ENCODE data around the gene DIS3L2.
A peak's percentile ranks its signal among the peaks of the same experiment; 100 is the strongest.
"Not testable (repeated sequence)": the region's sequence is repeated elsewhere in the genome, so short reads cannot be mapped to it uniquely, and the experiment has no call there.

Gene DIS3L2

GRCh38 chr2:232306741-232307305, 345.3 kb downstream of the DIS3L2 start:
- Histone ChIP-seq H3K9ac (no peak overlapping the region), H3K27me3 (no peaks in the 10 kb centered on the region), H3K36me3 (peaks cover 26% of the 10 kb centered on the region), H3K4me3 (no peak overlapping the region), H4K20me1 (no peaks in the 10 kb centered on the region), H3K9me3 (peaks cover 12% of the 10 kb centered on the region), H3K4me2 (peak overlapping the region; percentile 34), H3K4me1 (peaks cover 49% of the 10 kb centered on the region), H3K27ac (no peak overlapping the region)
- no peak for TF ChIP-seq Cebpa-rat (IDR thresholded peaks at IDR 0.05)

GRCh38 chr2:232307854-232308253, 346.3 kb downstream of the DIS3L2 start:
- H3K27ac ChIP-seq: peak overlapping the region; percentile 32; the same call in 1 of the 2 replicates
- peaks cover 49% of the 10 kb centered on the region for H3K4me1 ChIP-seq
- TF ChIP-seq Cebpa-rat (IDR thresholded peaks at IDR 0.05): no peak
- no peak overlapping the region for H3K4me2 ChIP-seq
- H3K27me3 ChIP-seq: no peaks in the 10 kb centered on the region
- no peak overlapping the region for H3K4me3 ChIP-seq
- peaks cover 24% of the 10 kb centered on the region for H3K36me3 ChIP-seq
- H3K9ac ChIP-seq: no peak overlapping the region
- peaks cover 18% of the 10 kb centered on the region for H3K9me3 ChIP-seq
- H4K20me1 ChIP-seq: no peaks in the 10 kb centered on the region

GRCh38 chr2:232308986-232309385, 347.5 kb downstream of the DIS3L2 start:
- Histone ChIP-seq H4K20me1 (no peaks in the 10 kb centered on the region), H3K36me3 (peaks cover 22% of the 10 kb centered on the region), H3K9ac (no peak overlapping the region), H3K27me3 (no peaks in the 10 kb centered on the region), H3K27ac (peak overlapping the region; percentile 40), H3K4me1 (peaks cover 52% of the 10 kb centered on the region), H3K9me3 (peaks cover 25% of the 10 kb centered on the region), H3K4me3 (no peak overlapping the region), H3K4me2 (peak overlapping the region; percentile 82)
- TF ChIP-seq Cebpa-rat (IDR thresholded peaks at IDR 0.05): no peak

- no peak for TF ChIP-seq Cebpa-rat (IDR thresholded peaks at IDR 0.05)
- no peak overlapping the region for H3K9ac ChIP-seq
- H3K36me3 ChIP-seq: peaks cover 19% of the 10 kb centered on the region
- H3K4me3 ChIP-seq: no peak overlapping the region
- peaks cover 58% of the 10 kb centered on the region for H3K4me1 ChIP-seq
- no peaks in the 10 kb centered on the region for H3K27me3 ChIP-seq
- peak overlapping the region; percentile 40 for H3K27ac ChIP-seq
- peak overlapping the region; percentile 82 for H3K4me2 ChIP-seq
- no peaks in the 10 kb centered on the region for H4K20me1 ChIP-seq
- H3K9me3 ChIP-seq: peaks cover 21% of the 10 kb centered on the region
Observed at GRCh38 chr2:232309592-232309991, 348.1 kb downstream of the DIS3L2 start.

GRCh38 chr2:232310121-232310520, 348.6 kb downstream of the DIS3L2 start:
- Histone ChIP-seq H3K4me3 (no peak overlapping the region), H3K36me3 (peaks cover 18% of the 10 kb centered on the region), H3K27me3 (no peaks in the 10 kb centered on the region), H3K9ac (peak overlapping the region; percentile 34; the same call in 1 of the 2 replicates), H3K9me3 (peaks cover 20% of the 10 kb centered on the region), H3K4me1 (peaks cover 63% of the 10 kb centered on the region), H3K27ac (peak overlapping the region; percentile 40), H3K4me2 (peak overlapping the region; percentile 82), H4K20me1 (peaks cover 5% of the 10 kb centered on the region; the same call in 1 of the 2 replicates)
- TF ChIP-seq Cebpa-rat (IDR thresholded peaks at IDR 0.05): no peak

- peaks cover 16% of the 10 kb centered on the region for H3K36me3 ChIP-seq
- no peaks in the 10 kb centered on the region for H3K27me3 ChIP-seq
- peak overlapping the region; percentile 34; the same call in 1 of the 2 replicates for H3K9ac ChIP-seq
- peaks cover 69% of the 10 kb centered on the region for H3K4me1 ChIP-seq
- no peak overlapping the region for H3K4me3 ChIP-seq
- peak overlapping the region; percentile 40; the same call in 1 of the 2 replicates for H3K27ac ChIP-seq
- H3K9me3 ChIP-seq: peaks cover 20% of the 10 kb centered on the region
- TF ChIP-seq Cebpa-rat (IDR thresholded peaks at IDR 0.05): no peak
- peaks cover 6% of the 10 kb centered on the region; the same call in 1 of the 2 replicates for H4K20me1 ChIP-seq
- H3K4me2 ChIP-seq: peak overlapping the region; percentile 82
Observed at GRCh38 chr2:232310696-232311095, 349.2 kb downstream of the DIS3L2 start.

GRCh38 chr2:232313645-232314044, 352.1 kb downstream of the DIS3L2 start:
- not testable (repeated sequence) for H3K27me3 ChIP-seq, H3K27ac ChIP-seq, H4K20me1 ChIP-seq, H3K9ac ChIP-seq, H3K4me2 ChIP-seq, H3K4me3 ChIP-seq
- Histone ChIP-seq H3K4me1 (peaks cover 75% of the 10 kb centered on the region), H3K36me3 (peaks cover 19% of the 10 kb centered on the region), H3K9me3 (peaks cover 20% of the 10 kb centered on the region)

GRCh38 chr2:232315049-232315922, 353.8 kb downstream of the DIS3L2 start:
- H3K36me3 ChIP-seq: peaks cover 28% of the 10 kb centered on the region
- H4K20me1 ChIP-seq: peaks cover 6% of the 10 kb centered on the region; the same call in 1 of the 2 replicates
- peaks cover 20% of the 10 kb centered on the region for H3K9me3 ChIP-seq
- peak; percentile 97 for TF ChIP-seq Cebpa-rat (IDR thresholded peaks at IDR 0.05)
- peaks cover 73% of the 10 kb centered on the region for H3K4me1 ChIP-seq
- peak overlapping the region; percentile 24 for H3K4me3 ChIP-seq
- H3K27me3 ChIP-seq: no peaks in the 10 kb centered on the region
- H3K9ac ChIP-seq: peak overlapping the region; percentile 73; the same call in 1 of the 2 replicates
- peak overlapping the region; percentile 91 for H3K4me2 ChIP-seq
- H3K27ac ChIP-seq: peak overlapping the region; percentile 96

GRCh38 chr2:232315923-232316299, 354.4 kb downstream of the DIS3L2 start:
- peaks cover 6% of the 10 kb centered on the region; the same call in 1 of the 2 replicates for H4K20me1 ChIP-seq
- H3K9me3 ChIP-seq: peaks cover 20% of the 10 kb centered on the region

More at GRCh38 chr2:232315923-232316299, 354.4 kb downstream of the DIS3L2 start:
- H3K27ac ChIP-seq: peak overlapping the region; percentile 96
- peaks cover 73% of the 10 kb centered on the region for H3K4me1 ChIP-seq
- H3K4me2 ChIP-seq: peak overlapping the region; percentile 91
- no peak for TF ChIP-seq Cebpa-rat (IDR thresholded peaks at IDR 0.05)
- H3K4me3 ChIP-seq: peak overlapping the region; percentile 24
- no peaks in the 10 kb centered on the region for H3K27me3 ChIP-seq
- peaks cover 28% of the 10 kb centered on the region for H3K36me3 ChIP-seq
- peak overlapping the region; percentile 73; the same call in 1 of the 2 replicates for H3K9ac ChIP-seq

Data from BLaER1 (cell line).